Frontal cortex (tissue), 4 donors: ENCODE data around the gene PAX8. TPM values are rescaled to one million over a fixed set of nuclear protein-coding genes. Genes with fewer than 3 reads are reported as not detected.

Experiments used
- DNase-seq, 2 donors: peaks; one replicate each; pipeline ENCODE4 v3.0.0; 2012; ENCODE audit warnings: low spot score in 2 of 2
- FAIRE-seq: peaks from 2 replicates; lab custom pipeline; 2012; peaks lifted over from hg19 to GRCh38; lab: Jason Lieb, UNC
- total RNA-seq: library from RNA; depleted of rRNA; stranded (reverse); fragments of >200 nt; gene quantifications from one replicate; pipeline ENCODE4 v1.2.3, GENCODE V29; 2014
- donor health status: control.
- donor health status: control.
- donor health status: control.

PAX8 gene
- total RNA-seq, 1 donor from 2014 or later, result under 0.01 TPM

GRCh38 chr2:113198048-113198789 lies 80.5 kb downstream of the PAX8 start:
- FAIRE-seq (no peak), DNase-seq (no peak)

GRCh38 chr2:113197347-113198047 lies 81.2 kb downstream of the PAX8 start:
- FAIRE-seq, result no peak
- DNase-seq, result no peak

- no peak for FAIRE-seq
- DNase-seq, result no peak
Measured at GRCh38 chr2:113196839-113197238, 81.9 kb downstream of the PAX8 start.

- DNase-seq (no peak), FAIRE-seq (no peak)
Measured at GRCh38 chr2:113195923-113196501, 82.7 kb downstream of the PAX8 start.

GRCh38 chr2:113192459-113193100 lies 86.1 kb downstream of the PAX8 start:
- DNase-seq (no peak), FAIRE-seq (no peak)

GRCh38 chr2:113190871-113191270 lies 87.8 kb downstream of the PAX8 start:
- FAIRE-seq (no peak), DNase-seq (no peak)

GRCh38 chr2:113187771-113188170 lies 91.0 kb downstream of the PAX8 start:
- DNase-seq (no peak), FAIRE-seq (no peak)

GRCh38 chr2:113186433-113186796 lies 92.3 kb downstream of the PAX8 start:
- DNase-seq, result no peak
- no peak for FAIRE-seq

GRCh38 chr2:113185664-113186432 lies 92.9 kb downstream of the PAX8 start:
- no peak for DNase-seq
- no peak for FAIRE-seq

- FAIRE-seq (no peak), DNase-seq (no peak)
Measured at GRCh38 chr2:113184531-113185230, 94.0 kb downstream of the PAX8 start.

GRCh38 chr2:113183703-113184102 lies 95.0 kb downstream of the PAX8 start:
- DNase-seq (no peak), FAIRE-seq (no peak)

GRCh38 chr2:113183264-113183663 lies 95.5 kb downstream of the PAX8 start:
- FAIRE-seq (no peak), DNase-seq (no peak)

- DNase-seq (no peak), FAIRE-seq (no peak)
Measured at GRCh38 chr2:113182471-113183260, 96.1 kb downstream of the PAX8 start.

GRCh38 chr2:113181258-113182051 lies 97.3 kb downstream of the PAX8 start:
- no peak for DNase-seq

GRCh38 chr2:113180131-113180946 lies 98.4 kb downstream of the PAX8 start:
- DNase-seq, result no peak
- FAIRE-seq, result no peak

More at GRCh38 chr2:113181258-113182051, 97.3 kb downstream of the PAX8 start:
- FAIRE-seq, result no peak

GRCh38 chr2:113179446-113180045 lies 99.2 kb downstream of the PAX8 start:
- DNase-seq (no peak), FAIRE-seq (no peak)

- no peak for FAIRE-seq
- DNase-seq, result no peak
Measured at GRCh38 chr2:113178891-113179290, 99.8 kb downstream of the PAX8 start.
